GM18502 (cell line): ENCODE measurements around the gene ARMC9.

ENCODE experiments used
- ATAC-seq: cut with Tn5 transposase; IDR thresholded peaks from one replicate; pipeline ENCODE4 v1.9.1; 2021; ENCODE audit warnings: mild to moderate bottlenecking; ENCODE audit not compliant: unreplicated experiment, poor library complexity

ARMC9 gene

DNA sequence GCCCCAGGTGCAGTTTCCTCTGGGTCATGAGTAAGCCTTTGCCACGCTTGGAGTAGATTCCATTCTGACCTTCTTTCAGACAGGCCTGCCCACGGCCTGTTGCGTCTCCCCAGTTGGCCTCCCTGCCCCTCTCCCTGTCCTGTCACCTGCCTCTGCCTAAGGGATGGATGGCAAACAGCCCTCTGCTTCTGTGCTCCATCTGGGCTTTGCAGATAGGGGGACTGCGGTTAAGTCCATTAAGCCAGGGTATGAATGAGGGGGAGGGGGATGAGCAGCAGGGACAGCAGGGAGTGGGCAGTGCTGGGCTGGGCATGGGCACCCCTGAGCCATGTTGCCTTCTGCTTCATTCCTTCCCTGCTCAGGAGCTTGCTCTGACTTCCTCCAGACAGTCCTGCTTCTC is 159.5 kb downstream of the ARMC9 start:
- ATAC-seq, result no peak

GRCh38 chr2:231359441-231359840 is 161.0 kb downstream of the ARMC9 start:
- no peak for ATAC-seq

GRCh38 chr2:231359948-231360347 is 161.5 kb downstream of the ARMC9 start:
- ATAC-seq, result no peak

DNA sequence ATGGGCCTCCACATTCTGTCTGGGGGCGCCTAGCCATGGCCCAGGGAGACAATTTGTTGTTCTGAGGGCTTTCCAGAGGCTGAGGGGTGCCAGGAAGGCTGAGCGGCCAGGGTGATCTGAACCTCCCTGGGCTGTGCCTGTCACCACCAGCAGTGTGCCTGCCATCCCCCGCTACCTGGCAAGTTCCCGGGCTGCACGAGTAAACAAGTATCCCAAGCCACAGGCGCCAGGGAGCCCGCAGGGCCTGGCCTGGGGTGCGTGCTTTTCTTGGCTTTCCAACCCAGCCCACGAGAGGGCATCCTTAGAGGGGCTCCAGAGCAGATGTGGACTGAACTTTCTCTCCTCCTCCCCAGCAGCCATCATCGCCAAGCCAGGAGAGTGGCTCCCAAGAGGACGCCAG is 162.0 kb downstream of the ARMC9 start:
- no peak for ATAC-seq

DNA sequence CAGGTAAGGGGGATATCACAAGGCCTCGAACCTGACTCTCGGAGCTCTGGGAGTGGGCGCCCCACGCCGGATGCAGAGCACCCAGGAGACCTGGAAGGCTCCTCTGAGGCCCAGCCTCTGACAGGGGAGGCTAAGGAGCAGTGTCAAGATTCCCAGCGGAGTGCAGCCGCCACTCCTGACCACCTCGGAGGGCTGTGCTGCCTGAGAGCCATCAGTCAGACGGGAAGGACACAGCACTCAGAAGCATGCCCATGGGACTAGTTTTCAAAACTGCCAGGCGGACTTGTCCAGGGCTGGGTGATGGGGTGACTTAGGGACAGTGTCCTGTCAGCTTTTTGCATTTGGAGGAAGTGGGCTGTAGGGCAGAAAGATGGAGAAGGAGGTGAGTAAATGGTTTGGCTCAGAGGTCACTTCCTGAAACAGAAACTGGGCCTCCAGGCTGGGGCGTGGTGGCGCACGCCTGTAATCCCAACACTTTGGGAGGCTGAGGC is 162.5 kb downstream of the ARMC9 start:
- no peak for ATAC-seq

GRCh38 chr2:231361701-231362554 is 163.5 kb downstream of the ARMC9 start:
- ATAC-seq, result no peak

- ATAC-seq, result no peak
Observed at GRCh38 chr2:231362555-231363184, 164.2 kb downstream of the ARMC9 start.

DNA sequence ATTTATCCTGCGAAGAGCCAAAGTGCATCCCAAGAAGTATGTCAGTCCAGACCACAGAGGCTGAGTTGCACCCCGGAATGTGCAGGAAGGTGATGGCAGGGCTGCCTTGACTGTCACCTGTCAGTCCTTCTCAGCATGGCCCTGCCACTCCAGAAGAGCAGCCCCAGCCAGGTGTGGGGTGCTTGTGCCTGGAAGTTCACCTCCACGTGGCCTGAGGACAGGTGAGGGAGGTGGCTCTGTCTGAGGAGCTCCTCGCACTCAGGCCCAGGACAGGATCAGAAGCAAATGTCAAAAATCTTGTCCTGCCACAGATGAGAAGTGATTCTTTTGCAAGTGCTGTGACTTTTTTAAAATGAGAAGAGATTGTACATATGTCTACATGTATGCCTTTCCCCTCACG is 165.6 kb downstream of the ARMC9 start:
- ATAC-seq, result no peak

DNA sequence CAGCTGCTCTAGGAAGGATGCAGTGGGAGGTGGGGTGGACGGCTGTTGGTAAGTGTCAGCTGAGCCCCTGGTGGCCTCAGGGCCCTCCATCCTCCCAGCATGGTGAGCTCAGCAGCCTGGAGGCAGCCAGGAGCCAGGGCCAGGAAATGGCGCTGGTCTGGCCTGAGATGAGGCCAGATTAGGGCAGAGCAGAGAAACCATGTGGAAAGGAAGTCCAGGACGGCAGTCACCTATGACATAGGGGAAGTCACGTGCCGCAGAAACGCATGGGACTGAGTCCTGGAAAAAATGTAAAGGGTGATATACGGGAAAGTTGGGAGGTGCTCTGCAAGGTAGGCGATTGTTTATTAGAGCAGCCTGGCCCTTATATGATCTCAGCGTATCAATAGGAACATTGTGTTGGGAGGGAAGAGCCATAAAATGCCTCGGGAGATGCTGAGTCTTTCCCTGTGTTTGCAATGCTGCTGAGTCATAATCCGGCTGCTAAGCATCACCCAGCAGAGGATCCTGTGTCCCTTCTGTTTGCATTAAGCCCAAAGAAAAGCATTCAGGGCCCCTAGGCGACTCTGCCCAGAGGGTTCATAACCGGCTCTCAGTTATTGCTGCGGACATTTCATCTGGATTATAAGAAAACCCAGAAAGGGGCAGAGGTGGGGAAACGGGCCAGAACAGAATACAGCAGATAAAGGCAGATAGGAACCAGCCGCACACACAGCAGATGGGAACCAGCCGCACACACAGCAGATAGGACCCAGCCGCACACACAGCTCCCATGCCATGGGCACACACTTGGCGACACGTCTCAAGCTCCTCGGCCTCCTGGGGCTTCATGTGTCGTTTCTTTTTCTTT is 166.8 kb downstream of the ARMC9 start:
- ATAC-seq, result no peak

- ATAC-seq, result no peak
Observed at GRCh38 chr2:231367178-231367577, 168.7 kb downstream of the ARMC9 start.

GRCh38 chr2:231369580-231370428 is 171.4 kb downstream of the ARMC9 start:
- no peak for ATAC-seq

DNA sequence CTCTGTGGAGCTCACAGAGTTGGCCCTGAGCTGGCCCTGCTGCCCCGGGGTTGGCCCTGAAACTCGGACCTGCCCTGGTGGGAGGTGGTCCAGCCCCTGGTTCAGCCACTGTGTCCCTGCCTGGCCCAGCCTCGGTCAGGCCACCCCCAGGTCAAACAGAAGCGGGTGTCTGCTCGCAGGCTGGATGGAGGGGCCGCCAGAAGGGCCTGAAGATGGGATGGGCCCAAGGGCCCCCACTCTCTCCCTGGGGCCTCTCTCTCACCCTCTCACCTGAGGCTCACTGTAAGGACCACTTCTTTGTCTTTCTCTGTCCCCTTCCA is 172.0 kb downstream of the ARMC9 start:
- ATAC-seq, result no peak

- ATAC-seq, result no peak
Observed at GRCh38 chr2:231370749-231371429, 172.5 kb downstream of the ARMC9 start.

DNA sequence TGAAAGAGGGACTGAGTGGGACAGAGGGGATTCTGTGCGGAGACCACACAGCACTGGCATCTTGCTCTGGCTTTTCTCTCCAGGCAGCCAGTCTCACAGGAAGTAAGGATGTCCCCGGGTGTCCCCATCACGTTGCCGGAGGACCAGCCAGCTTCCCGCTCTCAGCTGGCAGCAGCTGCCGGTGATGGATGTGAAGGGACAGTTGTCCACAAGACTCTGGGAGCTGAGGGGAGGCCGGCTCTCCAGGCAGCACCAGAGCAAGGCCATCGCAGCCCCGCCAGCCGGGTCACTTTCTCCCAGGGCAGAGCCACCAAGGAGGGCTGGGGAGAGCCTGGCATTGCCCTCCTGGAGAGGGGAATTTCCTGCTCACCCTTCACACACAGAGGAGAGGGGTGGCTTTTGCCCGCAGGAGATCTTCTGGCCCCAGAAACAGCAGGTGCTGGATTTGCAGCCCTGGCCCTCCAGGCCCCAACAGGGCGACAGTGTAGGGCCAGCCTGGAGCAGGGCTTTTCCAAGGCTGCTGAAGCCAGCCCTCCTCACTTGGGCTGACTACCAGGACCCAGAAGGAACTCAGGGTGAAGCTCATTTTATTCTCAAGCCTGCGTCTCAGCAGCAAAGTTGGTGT is 173.1 kb downstream of the ARMC9 start:
- no peak for ATAC-seq

DNA sequence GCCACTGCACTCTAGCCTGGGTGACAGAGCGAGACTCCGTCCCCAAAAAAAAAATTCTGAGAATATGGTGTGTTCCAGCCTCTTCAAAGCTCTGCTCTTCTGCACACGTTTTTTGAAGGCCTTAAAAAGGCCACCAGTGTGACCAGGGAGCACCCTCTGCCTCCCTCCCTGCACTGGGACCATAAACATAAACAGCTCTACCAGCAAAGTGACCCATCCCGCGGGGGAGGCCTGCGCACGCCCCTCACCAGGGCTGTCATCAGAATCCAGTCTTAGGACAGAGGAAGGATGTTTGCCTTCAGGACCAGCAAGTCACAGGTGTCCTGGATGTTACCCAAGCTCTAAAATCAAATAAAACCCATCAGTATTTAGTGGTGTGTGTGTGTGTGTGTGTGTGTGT is 173.9 kb downstream of the ARMC9 start:
- no peak for ATAC-seq

- no peak for ATAC-seq
Observed at GRCh38 chr2:231373184-231373583, 174.8 kb downstream of the ARMC9 start.

GRCh38 chr2:231373786-231374349 is 175.4 kb downstream of the ARMC9 start:
- ATAC-seq, result no peak

GRCh38 chr2:231374771-231375170 is 176.3 kb downstream of the ARMC9 start:
- no peak for ATAC-seq
